Liver (tissue), 9 donors: ENCODE measurements around the gene MYO3B. TPM values are rescaled to one million over a fixed set of nuclear protein-coding genes. Genes with fewer than 3 reads are reported as not detected.

Experiments
- DNase-seq: peaks from one replicate; pipeline ENCODE4 v3.0.0-alpha.2; 2017; ENCODE audit warnings: low spot score
- H3K27ac ChIP-seq, 2 donors: one replicate each; pipeline ENCODE4 v1.7.0; 2013; ENCODE audit warnings: inconsistent platforms in 2 of 2, low read length in 2 of 2, control low read depth in 1 of 2, low read depth in 1 of 2, mild to moderate bottlenecking in 1 of 2
- H3K27me3 ChIP-seq, 4 donors: one replicate each; pipeline versions ENCODE4 v1.6.1 to v1.7.0; 2013; ENCODE audit warnings: low read length in 3 of 4, inconsistent platforms in 1 of 4, mild to moderate bottlenecking in 1 of 4, moderate library complexity in 1 of 4; ENCODE audit not compliant: control insufficient read depth in 4 of 4, insufficient read depth in 4 of 4
- H3K36me3 ChIP-seq, 4 donors: one replicate each; pipeline versions ENCODE4 v1.6.1 to v1.7.0; 2013; ENCODE audit warnings: low read length in 3 of 4, mild to moderate bottlenecking in 3 of 4, low read depth in 1 of 4, moderate library complexity in 1 of 4; ENCODE audit not compliant: control insufficient read depth in 4 of 4, insufficient read depth in 3 of 4
- H3K4me1 ChIP-seq, 4 donors: one replicate each; pipeline versions ENCODE4 v1.6.1 to v1.7.0; 2013; ENCODE audit warnings: low read length in 3 of 4, mild to moderate bottlenecking in 3 of 4, moderate library complexity in 1 of 4; ENCODE audit not compliant: control insufficient read depth in 4 of 4, insufficient read depth in 4 of 4
- H3K4me3 ChIP-seq, 3 donors: one replicate each; pipeline versions ENCODE4 v1.6.1 to v1.7.0; 2013; ENCODE audit warnings: low read length in 3 of 3, control low read depth in 1 of 3, low read depth in 1 of 3, mild to moderate bottlenecking in 1 of 3
- H3K9ac ChIP-seq, 2 donors: one replicate each; pipeline ENCODE4 v1.7.0; 2013; ENCODE audit warnings: low read length in 2 of 2, mild to moderate bottlenecking in 2 of 2, moderate library complexity in 2 of 2, control low read depth in 1 of 2, low read depth in 1 of 2
- H3K9me3 ChIP-seq, 4 donors: one replicate each; pipeline versions ENCODE4 v1.6.1 to v1.7.0; 2013; ENCODE audit warnings: low read length in 3 of 4; ENCODE audit not compliant: control insufficient read depth in 4 of 4
- EGR1 ChIP-seq, 2 donors: IDR thresholded peaks; 2 replicates each; pipeline ENCODE4 v1.6.1; 2016 to 2018; ENCODE audit warnings: antibody characterized with exemption in 2 of 2, low read depth in 2 of 2
- FOXA1 ChIP-seq: IDR thresholded peaks from 2 replicates; pipeline ENCODE4 v1.6.1; 2016; ENCODE audit warnings: antibody characterized with exemption
- FOXA2 ChIP-seq: IDR thresholded peaks from 2 replicates; pipeline ENCODE4 v1.6.1; 2016; ENCODE audit warnings: antibody characterized with exemption
- GABPA ChIP-seq, 2 donors: IDR thresholded peaks in 1 of 2; conservative IDR thresholded peaks in 1 of 2; 2 replicates each; pipeline ENCODE4 v1.6.1; 2016; ENCODE audit warnings: antibody characterized with exemption in 2 of 2, mild to moderate bottlenecking in 1 of 2, moderate library complexity in 1 of 2
- HNF4G ChIP-seq: IDR thresholded peaks from 2 replicates; pipeline ENCODE4 v1.6.1; 2016; ENCODE audit warnings: antibody characterized with exemption
- JUND ChIP-seq, 2 donors: IDR thresholded peaks; 2 replicates each; pipeline ENCODE4 v1.6.1; 2016; ENCODE audit warnings: antibody characterized with exemption in 2 of 2
- NR2F2 ChIP-seq: IDR thresholded peaks from 2 replicates; pipeline ENCODE4 v1.6.1; 2016; ENCODE audit warnings: antibody characterized with exemption
- RAD21 ChIP-seq, 2 donors: IDR thresholded peaks; 2 replicates each; pipeline ENCODE4 v1.6.1; 2016; ENCODE audit warnings: antibody characterized with exemption in 2 of 2, mild to moderate bottlenecking in 2 of 2
- REST ChIP-seq: IDR thresholded peaks from 2 replicates; pipeline ENCODE4 v1.6.1; 2016; ENCODE audit warnings: antibody characterized with exemption, mild to moderate bottlenecking
- RXRA ChIP-seq, 2 donors: IDR thresholded peaks; 2 replicates each; pipeline ENCODE4 v1.6.1; 2017 to 2018; ENCODE audit warnings: antibody characterized with exemption in 2 of 2, mild to moderate bottlenecking in 1 of 2
- SP1 ChIP-seq: IDR thresholded peaks from 2 replicates; pipeline ENCODE4 v1.6.1; 2018; ENCODE audit warnings: antibody characterized with exemption, mild to moderate bottlenecking
- TAF1 ChIP-seq: conservative IDR thresholded peaks from 2 replicates; pipeline ENCODE4 v1.6.1; 2016; ENCODE audit warnings: antibody characterized with exemption, mild to moderate bottlenecking
- YY1 ChIP-seq: IDR thresholded peaks from 2 replicates; pipeline ENCODE4 v1.6.1; 2016; ENCODE audit warnings: antibody characterized with exemption, mild to moderate bottlenecking
- polyA plus RNA-seq, 2 donors: library from polyadenylated mRNA; stranded (reverse) in 1 of 2; unstranded in 1 of 2; fragments of 200-250 nt in 1 of 2; fragments of >200 nt in 1 of 2; fragmentation: Nextera tagmentation in 1 of 2; extraction: Ambion mirVana in 1 of 2; gene quantifications; one replicate each; pipeline versions ENCODE4 v1.2.1 to v1.2.3, GENCODE V29; 2013 to 2015
- total RNA-seq, 2 donors: library from RNA; depleted of rRNA; stranded (reverse); fragments of >200 nt; gene quantifications; one replicate each; pipeline ENCODE4 v1.2.3, GENCODE V29; 2014
- TF ChIP-seq, protein P1 (sequence below): IDR thresholded peaks from 2 replicates; pipeline ENCODE4 v1.6.1; 2016; ENCODE audit warnings: antibody characterized with exemption
- TF ChIP-seq, protein P2 (sequence below): fragments of 150-350 bp; IDR thresholded peaks from 2 replicates; pipeline ENCODE4 v1.5.1; 2017; ENCODE audit warnings: improper control_type of control experiment, low read depth, low read length; ENCODE audit not compliant: missing input control
- TF ChIP-seq, protein P3 (sequence below): IDR thresholded peaks from 2 replicates; pipeline ENCODE4 v1.6.1; 2016; ENCODE audit warnings: antibody characterized with exemption
- TF ChIP-seq, protein P4 (sequence below): IDR thresholded peaks from 2 replicates; pipeline ENCODE4 v1.6.1; 2016; ENCODE audit warnings: antibody characterized with exemption
- donor health status: healthy.
- donor health status: healthy.
- donor health status: healthy.
- donor health status: healthy.
- donor health status: healthy.

Gene MYO3B
- total and polyA plus RNA-seq, 4 donors, result under 0.01 to 0.05 TPM; not detected in 2

DNA sequence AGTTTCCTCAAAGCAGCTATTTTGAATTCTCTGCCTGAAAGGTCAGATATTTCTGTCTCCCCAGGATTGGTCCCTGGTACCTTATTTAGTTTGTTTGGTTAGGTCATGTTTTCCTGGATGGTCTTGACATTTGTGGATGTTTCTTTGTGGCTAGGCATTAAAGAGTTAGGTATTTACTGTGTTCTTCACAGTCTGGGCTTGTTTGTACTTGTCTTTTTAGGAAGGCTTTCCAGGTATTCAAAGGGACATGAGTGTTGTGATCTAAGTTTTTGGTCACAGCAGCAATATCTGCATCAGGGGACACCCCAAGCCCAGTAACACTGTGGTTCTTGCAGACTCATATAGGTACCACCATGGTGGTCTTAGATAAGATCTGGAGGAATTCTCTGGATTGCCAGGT, 11.8 kb downstream of the MYO3B start:
- Histone ChIP-seq H3K27me3 (no peaks in the 10 kb centered on the region), H3K9me3 (peaks cover 2 to 26% (median 9%) of the 10 kb centered on the region in 4 donors), H3K36me3 (peaks cover 0 to 3% (median 0%) of the 10 kb centered on the region in 4 donors), H3K27ac (no peak overlapping the region), H3K4me3 (no peak overlapping the region), H3K9ac (no peak overlapping the region), H3K4me1 (no peaks in the 10 kb centered on the region)
- TF ChIP-seq TAF1 (no peak), REST (no peak), EGR1 (IDR thresholded peaks at IDR 0.05; ENCODE audit: low read depth in 2 of 2) (no peak), JUND (IDR thresholded peaks at IDR 0.05) (no peak), RAD21 (IDR thresholded peaks at IDR 0.05) (no peak), FOXA1 (no peak), FOXA2 (no peak), YY1 (no peak), NR2F2 (no peak), RXRA (IDR thresholded peaks at IDR 0.05) (no peak), SP1 (no peak)
- TF ChIP-seq, protein P1, sequence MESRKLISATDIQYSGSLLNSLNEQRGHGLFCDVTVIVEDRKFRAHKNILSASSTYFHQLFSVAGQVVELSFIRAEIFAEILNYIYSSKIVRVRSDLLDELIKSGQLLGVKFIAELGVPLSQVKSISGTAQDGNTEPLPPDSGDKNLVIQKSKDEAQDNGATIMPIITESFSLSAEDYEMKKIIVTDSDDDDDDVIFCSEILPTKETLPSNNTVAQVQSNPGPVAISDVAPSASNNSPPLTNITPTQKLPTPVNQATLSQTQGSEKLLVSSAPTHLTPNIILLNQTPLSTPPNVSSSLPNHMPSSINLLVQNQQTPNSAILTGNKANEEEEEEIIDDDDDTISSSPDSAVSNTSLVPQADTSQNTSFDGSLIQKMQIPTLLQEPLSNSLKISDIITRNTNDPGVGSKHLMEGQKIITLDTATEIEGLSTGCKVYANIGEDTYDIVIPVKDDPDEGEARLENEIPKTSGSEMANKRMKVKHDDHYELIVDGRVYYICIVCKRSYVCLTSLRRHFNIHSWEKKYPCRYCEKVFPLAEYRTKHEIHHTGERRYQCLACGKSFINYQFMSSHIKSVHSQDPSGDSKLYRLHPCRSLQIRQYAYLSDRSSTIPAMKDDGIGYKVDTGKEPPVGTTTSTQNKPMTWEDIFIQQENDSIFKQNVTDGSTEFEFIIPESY, result no peak
- TF ChIP-seq, protein P2, sequence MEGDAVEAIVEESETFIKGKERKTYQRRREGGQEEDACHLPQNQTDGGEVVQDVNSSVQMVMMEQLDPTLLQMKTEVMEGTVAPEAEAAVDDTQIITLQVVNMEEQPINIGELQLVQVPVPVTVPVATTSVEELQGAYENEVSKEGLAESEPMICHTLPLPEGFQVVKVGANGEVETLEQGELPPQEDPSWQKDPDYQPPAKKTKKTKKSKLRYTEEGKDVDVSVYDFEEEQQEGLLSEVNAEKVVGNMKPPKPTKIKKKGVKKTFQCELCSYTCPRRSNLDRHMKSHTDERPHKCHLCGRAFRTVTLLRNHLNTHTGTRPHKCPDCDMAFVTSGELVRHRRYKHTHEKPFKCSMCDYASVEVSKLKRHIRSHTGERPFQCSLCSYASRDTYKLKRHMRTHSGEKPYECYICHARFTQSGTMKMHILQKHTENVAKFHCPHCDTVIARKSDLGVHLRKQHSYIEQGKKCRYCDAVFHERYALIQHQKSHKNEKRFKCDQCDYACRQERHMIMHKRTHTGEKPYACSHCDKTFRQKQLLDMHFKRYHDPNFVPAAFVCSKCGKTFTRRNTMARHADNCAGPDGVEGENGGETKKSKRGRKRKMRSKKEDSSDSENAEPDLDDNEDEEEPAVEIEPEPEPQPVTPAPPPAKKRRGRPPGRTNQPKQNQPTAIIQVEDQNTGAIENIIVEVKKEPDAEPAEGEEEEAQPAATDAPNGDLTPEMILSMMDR, result no peak
- TF ChIP-seq, protein P3, sequence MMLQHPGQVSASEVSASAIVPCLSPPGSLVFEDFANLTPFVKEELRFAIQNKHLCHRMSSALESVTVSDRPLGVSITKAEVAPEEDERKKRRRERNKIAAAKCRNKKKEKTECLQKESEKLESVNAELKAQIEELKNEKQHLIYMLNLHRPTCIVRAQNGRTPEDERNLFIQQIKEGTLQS, result no peak
- TF ChIP-seq, protein P4, sequence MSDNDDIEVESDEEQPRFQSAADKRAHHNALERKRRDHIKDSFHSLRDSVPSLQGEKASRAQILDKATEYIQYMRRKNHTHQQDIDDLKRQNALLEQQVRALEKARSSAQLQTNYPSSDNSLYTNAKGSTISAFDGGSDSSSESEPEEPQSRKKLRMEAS, result no peak
- DNase-seq, result no peak

DNA sequence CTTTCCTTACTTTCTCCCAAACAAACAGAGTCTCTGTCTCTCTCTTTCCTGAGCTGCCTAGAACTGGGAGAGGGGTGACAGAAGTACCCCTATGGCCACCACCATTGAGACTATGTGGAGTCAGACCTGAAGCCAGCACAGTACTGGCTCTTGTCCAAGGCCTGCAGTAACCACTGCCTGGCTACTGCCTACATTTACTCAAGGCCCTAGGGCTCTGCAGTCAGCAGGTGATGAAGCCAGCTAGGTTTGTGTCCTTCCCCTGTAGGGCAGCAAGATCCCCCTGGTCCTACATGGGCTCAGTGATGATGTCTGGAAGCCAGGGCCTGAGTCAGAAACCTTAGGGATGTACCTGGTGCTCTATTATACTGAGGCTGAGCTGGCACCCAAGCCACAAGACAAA, 12.2 kb downstream of the MYO3B start:
- Histone ChIP-seq H3K9ac (no peak overlapping the region), H3K36me3 (peaks cover 0 to 3% (median 0%) of the 10 kb centered on the region in 4 donors), H3K4me1 (no peaks in the 10 kb centered on the region), H3K9me3 (peaks cover 2 to 24% (median 8%) of the 10 kb centered on the region in 4 donors), H3K27ac (no peak overlapping the region), H3K4me3 (no peak overlapping the region), H3K27me3 (no peaks in the 10 kb centered on the region)
- TF ChIP-seq JUND (IDR thresholded peaks at IDR 0.05), result no peak
- TF ChIP-seq, protein P2, result no peak
- no peak for TF ChIP-seq NR2F2
- TF ChIP-seq GABPA (IDR thresholded peaks at IDR 0.05 in 1 of 2, conservative IDR thresholded peaks at IDR 0.05 in 1 of 2), result no peak
- no peak for TF ChIP-seq RXRA (IDR thresholded peaks at IDR 0.05)
- no peak for TF ChIP-seq SP1
- no peak for TF ChIP-seq HNF4G
- TF ChIP-seq FOXA1, result no peak
- TF ChIP-seq, protein P3, result no peak
- no peak for TF ChIP-seq RAD21 (IDR thresholded peaks at IDR 0.05)
- TF ChIP-seq, protein P4, result no peak
- no peak for DNase-seq
